ENCODE measurements around the gene CEP250.

- TF ChIP-seq, protein P1, sequence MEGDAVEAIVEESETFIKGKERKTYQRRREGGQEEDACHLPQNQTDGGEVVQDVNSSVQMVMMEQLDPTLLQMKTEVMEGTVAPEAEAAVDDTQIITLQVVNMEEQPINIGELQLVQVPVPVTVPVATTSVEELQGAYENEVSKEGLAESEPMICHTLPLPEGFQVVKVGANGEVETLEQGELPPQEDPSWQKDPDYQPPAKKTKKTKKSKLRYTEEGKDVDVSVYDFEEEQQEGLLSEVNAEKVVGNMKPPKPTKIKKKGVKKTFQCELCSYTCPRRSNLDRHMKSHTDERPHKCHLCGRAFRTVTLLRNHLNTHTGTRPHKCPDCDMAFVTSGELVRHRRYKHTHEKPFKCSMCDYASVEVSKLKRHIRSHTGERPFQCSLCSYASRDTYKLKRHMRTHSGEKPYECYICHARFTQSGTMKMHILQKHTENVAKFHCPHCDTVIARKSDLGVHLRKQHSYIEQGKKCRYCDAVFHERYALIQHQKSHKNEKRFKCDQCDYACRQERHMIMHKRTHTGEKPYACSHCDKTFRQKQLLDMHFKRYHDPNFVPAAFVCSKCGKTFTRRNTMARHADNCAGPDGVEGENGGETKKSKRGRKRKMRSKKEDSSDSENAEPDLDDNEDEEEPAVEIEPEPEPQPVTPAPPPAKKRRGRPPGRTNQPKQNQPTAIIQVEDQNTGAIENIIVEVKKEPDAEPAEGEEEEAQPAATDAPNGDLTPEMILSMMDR (conservative IDR thresholded peaks at IDR 0.05; ENCODE audit: low read depth, low read length), result no peak
- TF ChIP-seq POLR2A (IDR thresholded peaks at IDR 0.05; ENCODE audit: low read depth, low read length) (no peak), RCOR1 (IDR thresholded peaks at IDR 0.05; ENCODE audit: insufficient replicate concordance, low read length) (no peak), RFX5 (IDR thresholded peaks at IDR 0.05; ENCODE audit: low read depth, low read length) (no peak), ELK1 (IDR thresholded peaks at IDR 0.05; ENCODE audit: borderline replicate concordance, low read depth, low read length) (no peak), MXI1 (IDR thresholded peaks at IDR 0.05; ENCODE audit: borderline replicate concordance, low read depth, low read length) (no peak), CEBPB (IDR thresholded peaks at IDR 0.05; ENCODE audit: low read depth, low read length) (peak; percentile 10; the same call in 1 of the 2 replicates), RAD21 (IDR thresholded peaks at IDR 0.05; ENCODE audit: low read length) (no peak), MAFK (IDR thresholded peaks at IDR 0.05; ENCODE audit: low read depth, low read length) (no peak), FOS (IDR thresholded peaks at IDR 0.05; ENCODE audit: low read depth, low read length) (no peak)
- TF ChIP-seq, protein P2, sequence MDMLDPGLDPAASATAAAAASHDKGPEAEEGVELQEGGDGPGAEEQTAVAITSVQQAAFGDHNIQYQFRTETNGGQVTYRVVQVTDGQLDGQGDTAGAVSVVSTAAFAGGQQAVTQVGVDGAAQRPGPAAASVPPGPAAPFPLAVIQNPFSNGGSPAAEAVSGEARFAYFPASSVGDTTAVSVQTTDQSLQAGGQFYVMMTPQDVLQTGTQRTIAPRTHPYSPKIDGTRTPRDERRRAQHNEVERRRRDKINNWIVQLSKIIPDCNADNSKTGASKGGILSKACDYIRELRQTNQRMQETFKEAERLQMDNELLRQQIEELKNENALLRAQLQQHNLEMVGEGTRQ (IDR thresholded peaks at IDR 0.05; ENCODE audit: low read depth, low read length), result no peak
Observed at GRCh38 chr20:35461620-35462019, 6.2 kb downstream of the CEP250 start.
